Activated CD4-positive, alpha-beta T cell treated with anti-CD3 and anti-CD28 coated beads, Interleukin-2, amount 10 ng/mL, durations not matched to agents 7 days and 5 days (primary cell): ENCODE data around the gene SKI. TPM values are rescaled to one million over a fixed set of nuclear protein-coding genes. Genes with fewer than 3 reads are reported as not detected.
"Not testable (repeated sequence)": the region's sequence is repeated elsewhere in the genome, so short reads cannot be mapped to it uniquely, and the experiment has no call there.

ENCODE experiments used
- CTCF ChIA-PET: fragments of 350-600 bp; sonication (Branson Sonifier 250); formaldehyde crosslinking; loops from one replicate; lab custom pipeline; 2021; ENCODE audit warnings: antibody characterized with exemption; lab: Charles Lee
- POLR2A ChIA-PET: fragments of 350-600 bp; sonication (Branson Sonifier 250); formaldehyde crosslinking; loops from one replicate; lab custom pipeline; 2021; ENCODE audit warnings: antibody characterized with exemption; lab: Charles Lee
- DNase-seq: peaks from one replicate; pipeline ENCODE4 v3.0.0-alpha.2; 2020
- H3K27ac Mint-ChIP-seq: one replicate; pipeline ENCODE4 v1.8.0; 2021; ENCODE audit warnings: mild to moderate bottlenecking, moderate library complexity, mixed read lengths
- H3K27me3 Mint-ChIP-seq: one replicate; pipeline ENCODE4 v1.8.0; 2021; ENCODE audit warnings: mixed read lengths
- H3K36me3 Mint-ChIP-seq: one replicate; pipeline ENCODE4 v1.8.0; 2021; ENCODE audit warnings: low read depth, mixed read lengths
- H3K4me1 Mint-ChIP-seq: one replicate; pipeline ENCODE4 v1.8.0; 2021; ENCODE audit warnings: mixed read lengths
- H3K4me3 Mint-ChIP-seq: one replicate; pipeline ENCODE4 v1.8.0; 2021; ENCODE audit warnings: mild to moderate bottlenecking, moderate library complexity, mixed read lengths
- H3K9me3 Mint-ChIP-seq: one replicate; pipeline ENCODE4 v1.8.0; 2021; ENCODE audit warnings: mixed read lengths
- total RNA-seq, 2 experiments: library from RNA; stranded (reverse); gene quantifications; one replicate each; pipeline ENCODE4 v1.2.3, GENCODE V29; 2021

Gene SKI
- total RNA-seq, 2 experiments from 2014 or later: 60.7 to 62.0 TPM

DNA sequence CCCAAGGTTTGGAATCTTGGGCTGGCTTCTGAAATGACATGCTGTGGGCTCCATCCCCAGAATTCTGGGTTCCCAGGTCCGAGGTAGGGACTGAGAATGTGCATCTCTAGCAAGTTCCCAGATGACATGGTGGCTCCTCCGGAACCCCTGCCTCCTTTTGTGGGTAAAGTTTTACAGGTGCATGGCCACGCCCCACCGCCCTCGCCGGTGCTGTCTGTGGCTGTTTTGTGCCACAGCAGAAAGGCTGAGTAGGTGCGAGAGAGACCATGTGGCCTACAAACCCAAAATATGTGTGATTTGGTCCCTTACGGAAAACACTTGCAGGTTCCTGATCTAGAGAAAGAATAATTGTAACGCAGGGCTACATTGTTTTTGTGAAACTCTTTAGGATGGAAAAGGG is 30.9 kb downstream of the SKI start:
- peaks cover 6% of the 10 kb centered on the region for H3K9me3 Mint-ChIP-seq
- peaks cover 37% of the 10 kb centered on the region for H3K4me1 Mint-ChIP-seq
- peak; percentile 62 for DNase-seq
- ChIA-PET CTCF (interaction anchor here (0.7 to 1.5 kb wide), 2 partner anchors 30 to 1036 kb away, joined by 3 to 4 read pairs; no protein-coding TSS in a partner anchor), POLR2A (no interaction called here)
- H3K4me3 Mint-ChIP-seq: peak overlapping the region; percentile 30
- H3K36me3 Mint-ChIP-seq: peaks cover 31% of the 10 kb centered on the region
- H3K27ac Mint-ChIP-seq: peak overlapping the region; percentile 78
- H3K27me3 Mint-ChIP-seq: no peaks in the 10 kb centered on the region

DNA sequence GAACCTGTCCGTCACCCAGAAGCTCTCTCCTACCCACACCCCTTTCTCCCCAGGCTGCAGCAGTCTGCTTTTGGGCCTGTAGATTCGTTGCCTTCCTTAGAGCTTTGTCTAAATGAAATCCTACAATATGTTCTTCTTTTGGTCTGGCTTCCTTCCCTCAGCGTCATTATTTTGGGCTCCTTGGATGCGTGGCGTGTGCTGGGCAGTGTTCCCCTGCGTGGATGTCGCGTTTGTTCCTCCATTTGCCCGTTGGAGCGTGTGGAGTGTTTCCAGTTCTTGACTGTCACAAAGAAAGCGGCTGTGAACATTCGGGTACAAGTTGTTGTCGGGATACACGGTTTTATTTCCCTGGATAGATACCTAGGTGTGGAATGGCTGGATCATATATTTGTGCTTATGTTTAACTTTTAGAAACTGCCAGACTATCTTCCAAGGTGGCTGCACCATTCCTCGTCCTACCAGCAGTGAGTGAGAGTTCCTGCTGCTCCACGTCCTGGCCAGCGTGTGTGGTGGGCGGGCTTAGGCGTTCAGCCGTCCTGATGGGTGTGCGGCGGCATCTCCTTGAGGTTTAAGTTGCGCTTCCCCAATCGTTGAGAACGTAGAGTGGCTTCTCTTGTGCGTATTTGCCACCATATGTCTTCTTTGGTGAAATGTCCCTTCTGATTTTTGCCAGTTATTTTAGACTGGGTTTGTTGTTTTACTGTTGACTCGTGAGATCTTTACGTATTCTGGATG is 31.7 kb downstream of the SKI start:
- Mint-ChIP-seq H3K4me1 (peaks cover 44% of the 10 kb centered on the region), H3K27ac (no peak overlapping the region), H3K27me3 (no peaks in the 10 kb centered on the region), H3K9me3 (peaks cover 6% of the 10 kb centered on the region), H3K36me3 (peaks cover 31% of the 10 kb centered on the region), H3K4me3 (no peak overlapping the region)
- CTCF ChIA-PET: interaction anchor here (1.5 kb wide), 1 partner anchor 29 kb away, joined by 4 read pairs; no protein-coding TSS in a partner anchor
- no peak for DNase-seq
- POLR2A ChIA-PET: no interaction called here

DNA sequence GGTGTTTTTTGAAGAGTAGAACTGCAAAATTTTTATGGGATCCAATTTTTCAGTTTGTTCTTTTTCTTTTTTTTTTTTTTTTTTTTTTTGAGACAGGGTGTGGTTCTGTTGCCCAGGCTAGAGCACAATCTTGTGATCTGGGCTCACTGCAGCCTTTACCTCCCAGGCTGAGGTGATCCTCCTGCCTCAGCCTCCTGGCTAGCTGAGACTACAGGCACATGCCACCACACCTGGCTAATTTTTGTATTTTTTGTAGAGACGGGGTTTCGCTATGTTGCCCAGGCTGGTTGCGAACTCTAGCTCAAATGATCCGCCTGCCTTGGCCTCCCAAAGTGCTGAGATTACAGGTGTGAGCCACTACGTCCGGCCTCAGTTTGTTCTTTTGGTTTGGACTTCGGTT is 32.4 kb downstream of the SKI start:
- H3K9me3 Mint-ChIP-seq, DNase-seq, POLR2A ChIA-PET, H3K27ac Mint-ChIP-seq, H3K27me3 Mint-ChIP-seq, H3K4me3 Mint-ChIP-seq: not testable (repeated sequence)
- peaks cover 35% of the 10 kb centered on the region for H3K36me3 Mint-ChIP-seq
- CTCF ChIA-PET: interaction anchor here (0.6 to 1.5 kb wide), 2 partner anchors 30 to 59 kb away, joined by 3 to 5 read pairs; no protein-coding TSS in a partner anchor
- peaks cover 50% of the 10 kb centered on the region for H3K4me1 Mint-ChIP-seq

DNA sequence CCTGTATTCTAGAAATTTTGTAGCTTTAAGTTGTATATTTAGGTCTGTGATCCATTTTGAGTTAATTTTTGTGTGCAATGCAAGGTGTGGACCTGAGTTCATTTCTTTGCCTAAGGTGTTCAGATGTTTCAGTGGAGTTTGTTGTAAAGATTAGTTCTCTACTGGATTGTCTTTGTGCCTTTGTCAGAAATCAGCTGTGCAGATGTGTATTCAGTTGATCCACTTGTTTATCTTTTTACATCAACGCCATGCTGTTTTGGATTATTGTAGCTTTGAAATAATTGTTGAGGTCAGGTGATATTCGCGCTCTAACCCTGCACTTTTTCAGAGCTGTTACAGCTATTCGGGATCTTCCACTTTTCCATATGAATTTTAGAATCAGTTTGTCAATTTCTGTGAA is 32.8 kb downstream of the SKI start:
- H3K4me3 Mint-ChIP-seq: no peak overlapping the region
- H3K4me1 Mint-ChIP-seq: peaks cover 52% of the 10 kb centered on the region
- DNase-seq: no peak
- no peak overlapping the region for H3K27ac Mint-ChIP-seq
- peaks cover 36% of the 10 kb centered on the region for H3K36me3 Mint-ChIP-seq
- H3K27me3 Mint-ChIP-seq: no peaks in the 10 kb centered on the region
- peaks cover 6% of the 10 kb centered on the region for H3K9me3 Mint-ChIP-seq
- ChIA-PET POLR2A (no interaction called here), CTCF (interaction anchor here (0.6 to 1.5 kb wide), 2 partner anchors 31 to 59 kb away, joined by 3 to 5 read pairs; no protein-coding TSS in a partner anchor)

DNA sequence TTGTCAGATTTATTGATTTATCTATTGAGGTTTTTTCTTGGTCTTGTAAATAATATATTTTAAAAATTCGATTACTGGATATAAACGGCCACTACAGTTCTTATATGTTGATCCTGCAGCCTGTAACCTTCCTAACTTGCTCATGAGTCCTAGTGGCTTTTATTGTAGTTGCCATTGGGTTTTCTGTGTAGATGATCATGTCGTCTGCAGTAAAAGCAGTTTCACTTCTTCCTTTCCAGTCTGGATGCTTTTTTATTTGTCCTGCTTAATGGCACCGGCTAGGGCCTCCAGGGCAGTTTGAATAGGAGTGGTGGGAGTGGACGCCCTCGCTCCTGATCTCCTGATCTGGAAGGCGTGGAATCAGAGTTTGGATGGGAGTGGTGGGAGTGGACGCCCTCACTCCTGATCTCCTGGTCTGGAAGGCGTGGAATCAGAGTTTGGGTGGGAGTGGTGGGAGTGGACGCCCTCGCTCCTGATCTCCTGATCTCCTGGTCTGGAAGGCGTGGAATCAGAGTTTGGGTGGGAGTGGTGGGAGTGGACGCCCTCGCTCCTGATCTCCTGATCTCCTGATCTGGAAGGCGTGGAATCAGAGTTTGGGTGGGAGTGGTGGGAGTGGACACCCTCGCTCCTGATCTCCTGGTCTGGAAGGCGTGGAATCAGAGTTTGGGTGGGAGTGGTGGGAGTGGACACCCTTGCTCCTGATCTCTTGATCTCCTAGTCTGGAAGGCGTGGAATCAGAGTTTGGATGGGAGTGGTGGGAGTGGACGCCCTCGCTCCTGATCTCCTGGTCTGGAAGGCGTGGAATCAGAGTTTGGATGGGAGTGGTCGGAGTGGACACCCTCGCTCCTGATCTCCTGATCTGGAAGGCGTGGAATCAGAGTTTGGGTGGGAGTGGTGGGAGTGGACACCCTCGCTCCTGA is 33.6 kb downstream of the SKI start:
- H3K9me3 Mint-ChIP-seq, DNase-seq, H3K4me3 Mint-ChIP-seq, H3K27ac Mint-ChIP-seq, H3K27me3 Mint-ChIP-seq, POLR2A ChIA-PET: not testable (repeated sequence)
- Mint-ChIP-seq H3K4me1 (peaks cover 60% of the 10 kb centered on the region), H3K36me3 (peaks cover 36% of the 10 kb centered on the region)
- CTCF ChIA-PET: interaction anchor here (1.5 kb wide), 1 partner anchor 32 kb away, joined by 3 read pairs; no protein-coding TSS in a partner anchor

DNA sequence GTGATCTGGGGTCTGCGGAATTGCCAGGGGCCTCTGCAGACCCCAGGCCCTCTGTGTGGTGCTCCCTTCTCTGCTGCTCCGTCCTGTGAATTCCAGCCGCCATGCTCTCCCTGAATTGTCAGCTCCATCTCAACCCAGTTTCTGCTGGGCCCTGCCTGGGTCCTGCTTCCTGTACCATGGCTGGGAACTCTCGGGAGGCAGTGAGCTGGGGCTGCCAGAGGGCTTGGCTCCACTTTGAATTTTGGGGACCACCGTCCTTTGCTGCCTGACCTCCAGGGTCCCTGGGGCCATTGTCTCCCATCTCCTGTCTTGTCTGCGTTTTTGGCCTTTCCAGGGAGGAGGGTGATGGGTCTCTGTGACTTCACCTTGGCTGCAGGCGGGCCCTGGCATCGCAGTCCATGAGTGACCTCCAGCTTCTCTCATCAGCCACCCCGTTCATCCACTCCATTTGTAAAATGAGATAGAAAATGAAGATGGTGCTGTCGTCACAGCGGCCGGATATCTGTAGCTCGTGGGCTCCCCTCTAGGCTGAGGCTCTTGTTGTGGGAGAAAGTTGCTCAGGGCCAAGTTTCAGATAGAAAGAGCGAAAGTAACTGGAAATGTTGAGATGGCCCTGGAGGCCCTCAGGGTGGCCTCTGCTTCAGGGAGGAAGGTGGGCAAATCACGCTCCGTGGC is 38.3 kb downstream of the SKI start:
- Mint-ChIP-seq H3K27me3 (no peaks in the 10 kb centered on the region), H3K4me1 (peaks cover 31% of the 10 kb centered on the region), H3K36me3 (peaks cover 5% of the 10 kb centered on the region), H3K27ac (peak overlapping the region; percentile 25), H3K4me3 (no peak overlapping the region), H3K9me3 (no peaks in the 10 kb centered on the region)
- CTCF ChIA-PET: interaction anchor here (1.3 kb wide), 1 partner anchor 10 kb away, joined by 5 read pairs; no protein-coding TSS in a partner anchor
- POLR2A ChIA-PET: no interaction called here
- DNase-seq: no peak

DNA sequence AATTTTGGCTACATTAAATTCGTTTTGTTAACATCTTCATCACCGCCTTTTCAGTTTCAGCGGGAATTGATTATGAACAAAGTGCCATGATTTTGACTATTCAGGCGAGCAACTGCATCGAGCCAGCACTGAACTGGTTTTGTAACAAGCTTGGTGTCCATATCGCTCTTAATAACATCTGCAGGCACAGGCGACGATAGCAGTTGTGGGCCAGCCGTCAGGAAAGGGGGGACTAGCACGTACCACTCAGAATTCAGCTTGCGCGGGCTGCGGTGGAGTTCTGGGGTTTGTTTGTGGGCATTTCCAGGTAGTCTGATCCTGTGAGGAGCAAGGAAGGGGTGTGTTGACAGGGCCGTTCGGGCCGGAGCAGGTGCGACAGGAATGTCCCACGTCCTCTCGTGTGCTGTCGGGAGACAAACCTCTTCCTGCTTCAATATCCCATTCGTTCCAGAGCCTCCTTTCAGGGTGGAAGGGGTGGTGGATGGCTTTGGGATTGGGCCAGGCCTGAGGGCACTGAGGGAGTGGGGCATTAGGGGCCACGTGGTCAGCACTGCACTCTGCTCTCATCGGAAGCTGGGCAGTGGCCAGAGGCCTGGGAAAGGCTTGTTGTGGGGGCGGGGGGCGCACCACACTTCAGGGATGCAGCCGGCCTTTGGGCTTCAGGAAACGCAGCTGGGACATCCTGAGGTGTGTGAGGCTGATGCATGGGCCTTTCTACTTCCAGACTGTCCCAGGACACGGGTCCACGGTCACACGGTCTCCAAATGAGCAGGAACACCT is 39.1 kb downstream of the SKI start:
- no peak overlapping the region for H3K4me3 Mint-ChIP-seq
- DNase-seq: no peak
- POLR2A ChIA-PET: no interaction called here
- H3K9me3 Mint-ChIP-seq: no peaks in the 10 kb centered on the region
- CTCF ChIA-PET: no interaction called here
- peaks cover 31% of the 10 kb centered on the region for H3K4me1 Mint-ChIP-seq
- no peaks in the 10 kb centered on the region for H3K27me3 Mint-ChIP-seq
- H3K27ac Mint-ChIP-seq: no peak overlapping the region
- H3K36me3 Mint-ChIP-seq: peaks cover 5% of the 10 kb centered on the region

DNA sequence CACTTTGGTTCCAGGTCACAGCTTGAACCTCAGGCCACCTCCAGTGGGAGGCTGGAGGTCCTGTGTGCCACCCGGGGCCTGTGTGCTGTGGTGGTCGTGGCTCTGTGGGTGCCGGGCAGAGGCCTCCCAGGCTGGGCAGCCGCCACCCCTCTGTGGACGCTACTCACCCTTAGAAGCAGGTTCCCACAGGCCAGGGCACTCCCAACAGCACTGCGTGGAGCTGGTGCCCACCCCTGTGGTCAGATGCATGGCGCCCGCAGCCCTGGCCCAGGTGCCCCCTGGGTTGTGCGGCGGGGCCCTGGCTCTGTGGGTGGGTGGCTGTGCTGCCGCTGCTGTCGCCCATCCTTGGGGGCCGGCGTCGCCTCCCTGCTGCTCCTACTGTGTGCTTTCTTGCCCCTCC is 39.7 kb downstream of the SKI start:
- H3K4me1 Mint-ChIP-seq: peaks cover 31% of the 10 kb centered on the region
- no peak for DNase-seq
- H3K27me3 Mint-ChIP-seq: no peaks in the 10 kb centered on the region
- H3K4me3 Mint-ChIP-seq: no peak overlapping the region
- H3K9me3 Mint-ChIP-seq: no peaks in the 10 kb centered on the region
- H3K36me3 Mint-ChIP-seq: peaks cover 5% of the 10 kb centered on the region
- CTCF ChIA-PET: no interaction called here
- POLR2A ChIA-PET: no interaction called here
- H3K27ac Mint-ChIP-seq: no peak overlapping the region

DNA sequence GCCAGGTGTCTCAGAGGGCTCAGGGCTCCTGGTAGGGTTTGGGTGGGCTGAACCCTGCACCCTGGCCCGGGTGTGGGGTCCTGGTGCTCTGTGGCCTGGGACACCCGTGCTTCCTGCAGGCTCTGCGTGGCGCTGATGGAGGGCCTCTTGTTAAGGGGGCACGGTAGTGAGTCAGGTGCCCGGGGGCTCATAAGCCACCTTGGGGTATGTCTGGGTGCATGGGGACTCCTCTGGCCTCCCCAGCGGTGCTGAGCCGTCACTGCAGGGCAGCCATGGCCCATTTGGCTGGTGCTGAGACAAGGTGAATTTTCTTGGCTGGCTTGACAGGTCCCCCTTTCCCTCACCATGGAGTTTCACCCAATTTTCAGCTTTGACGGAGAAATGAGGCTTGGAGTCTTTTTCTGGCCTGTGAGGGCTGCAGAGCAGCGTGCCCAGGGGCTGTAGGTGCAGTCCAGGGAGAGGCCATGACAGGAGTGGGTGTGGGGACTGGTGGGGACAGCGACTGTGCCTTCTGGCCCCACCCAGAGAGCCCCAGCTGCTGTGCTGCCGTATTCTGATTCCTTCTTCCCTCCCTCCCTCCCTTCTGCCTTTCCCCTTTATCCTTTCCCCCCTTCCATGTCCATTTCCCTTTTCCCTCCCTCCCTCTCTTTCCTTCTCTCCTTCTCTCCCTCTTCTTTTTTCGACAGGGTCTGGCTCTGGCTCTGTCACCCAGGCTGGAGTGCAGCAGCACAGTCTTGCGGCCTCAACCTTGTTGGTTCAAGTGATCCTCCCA is 40.4 kb downstream of the SKI start:
- ChIA-PET POLR2A (no interaction called here), CTCF (no interaction called here)
- Mint-ChIP-seq H3K9me3 (no peaks in the 10 kb centered on the region), H3K4me3 (no peak overlapping the region), H3K27ac (no peak overlapping the region), H3K27me3 (no peaks in the 10 kb centered on the region), H3K4me1 (peaks cover 31% of the 10 kb centered on the region), H3K36me3 (peaks cover 5% of the 10 kb centered on the region)
- no peak for DNase-seq

DNA sequence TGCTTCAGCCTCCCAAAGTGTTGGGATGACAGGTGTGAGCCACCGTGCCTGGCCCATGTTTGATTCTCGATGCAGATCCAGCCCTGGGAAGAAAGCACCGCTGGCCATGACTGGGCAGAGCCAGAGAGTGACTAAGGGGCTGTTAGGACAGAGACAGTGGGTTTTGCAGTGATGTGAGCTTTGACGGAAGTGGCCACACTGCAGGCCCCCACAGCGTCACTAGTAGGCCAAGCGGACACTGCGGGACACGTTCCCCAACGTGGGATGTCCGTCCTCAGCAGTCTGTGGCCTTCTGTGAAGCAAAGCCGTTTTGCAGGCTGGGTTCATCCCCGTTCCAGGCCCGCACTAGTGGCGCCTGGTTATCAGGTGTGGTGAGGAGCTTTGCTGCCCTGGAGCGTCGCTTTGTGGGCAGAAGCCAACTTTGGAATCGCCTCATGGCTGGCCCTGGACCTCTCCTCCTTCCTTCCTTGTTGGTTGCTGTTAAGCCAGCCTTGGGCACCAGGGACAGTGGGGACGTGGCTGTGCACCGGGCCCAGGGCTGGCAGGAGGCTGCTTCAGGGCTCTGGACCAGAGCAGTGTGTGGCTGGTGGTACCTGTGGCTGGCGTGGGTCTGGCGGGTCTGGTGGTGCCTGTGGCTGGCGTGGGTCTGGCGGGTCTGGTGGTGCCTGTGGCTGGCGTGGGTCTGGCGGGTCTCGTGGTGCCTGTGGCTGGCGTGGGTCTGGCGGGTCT is 41.2 kb downstream of the SKI start:
- Mint-ChIP-seq H3K4me1 (peaks cover 29% of the 10 kb centered on the region), H3K27ac (no peak overlapping the region), H3K4me3 (no peak overlapping the region), H3K27me3 (no peaks in the 10 kb centered on the region), H3K36me3 (peaks cover 5% of the 10 kb centered on the region), H3K9me3 (no peaks in the 10 kb centered on the region)
- ChIA-PET POLR2A (no interaction called here), CTCF (no interaction called here)
- DNase-seq: no peak

DNA sequence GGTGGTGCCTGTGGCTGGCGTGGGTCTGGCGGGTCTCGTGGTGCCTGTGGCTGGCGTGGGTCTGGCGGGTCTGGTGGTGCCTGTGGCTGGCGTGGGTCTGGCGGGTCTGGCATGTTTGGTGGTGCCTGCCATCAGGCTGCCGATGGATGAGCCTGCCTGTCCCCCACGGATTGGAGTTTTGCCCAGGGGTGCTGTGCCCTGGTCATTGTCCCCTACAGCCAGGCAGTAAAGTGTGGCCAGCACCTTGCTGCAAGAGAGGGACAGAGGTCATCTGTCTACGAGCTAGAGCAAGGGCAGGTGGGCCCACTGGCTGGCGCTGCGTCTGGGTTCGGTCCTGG is 41.8 kb downstream of the SKI start:
- CTCF ChIA-PET: no interaction called here
- Mint-ChIP-seq H3K27me3 (no peaks in the 10 kb centered on the region), H3K9me3 (no peaks in the 10 kb centered on the region), H3K4me3 (no peak overlapping the region), H3K4me1 (peaks cover 26% of the 10 kb centered on the region), H3K36me3 (peaks cover 5% of the 10 kb centered on the region), H3K27ac (no peak overlapping the region)
- DNase-seq: no peak
- POLR2A ChIA-PET: no interaction called here
